IPS-NIHi11 (cell line): Measurements from ENCODE around the gene CCDC106.

ENCODE experiments used
- DNase-seq: peaks from one replicate; pipeline ENCODE4 v3.0.0; 2012; ENCODE audit warnings: mixed read lengths, low spot score

Gene CCDC106

DNA sequence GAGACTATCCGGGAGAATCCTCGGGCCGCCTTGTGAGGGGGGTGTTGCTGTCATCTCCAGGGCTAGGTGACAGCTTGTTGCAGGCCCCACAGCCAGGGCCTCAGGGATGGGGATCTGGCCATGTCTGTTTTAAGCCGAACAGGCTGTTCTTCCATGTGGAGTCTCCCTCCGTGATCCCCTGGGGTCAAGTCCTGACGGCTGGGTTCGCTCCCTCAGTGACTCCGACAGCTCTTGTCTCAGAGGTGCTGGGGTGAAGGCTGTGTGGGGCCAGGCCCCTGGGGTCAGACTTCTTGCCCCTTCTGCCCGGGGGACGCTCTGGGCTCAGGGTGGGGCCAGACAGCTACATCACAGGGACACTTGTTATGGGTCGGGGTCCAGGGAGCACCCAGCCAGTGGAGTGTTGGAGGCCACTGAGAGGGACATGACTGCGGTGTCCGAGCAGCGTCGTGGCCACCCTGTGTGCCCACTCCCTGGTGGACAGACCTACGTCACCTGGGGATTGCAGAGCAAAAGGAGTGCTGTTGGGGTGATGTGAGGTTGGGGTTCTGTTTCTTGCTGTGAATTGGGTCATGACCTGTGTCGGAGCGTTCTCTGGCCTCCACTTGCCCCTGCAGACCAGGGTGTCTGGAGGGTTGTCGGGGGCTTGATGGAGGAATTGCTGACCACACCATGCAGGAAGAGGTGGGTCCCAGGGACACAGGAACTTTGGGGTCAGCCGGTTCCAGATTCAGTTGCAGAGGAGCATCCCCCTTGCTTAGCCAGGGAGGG lies 48.5 kb downstream of the CCDC106 start:
- no peak for DNase-seq

- DNase-seq, result no peak
Measured at GRCh38 chr19:55697069-55697440, 49.0 kb downstream of the CCDC106 start.

DNA sequence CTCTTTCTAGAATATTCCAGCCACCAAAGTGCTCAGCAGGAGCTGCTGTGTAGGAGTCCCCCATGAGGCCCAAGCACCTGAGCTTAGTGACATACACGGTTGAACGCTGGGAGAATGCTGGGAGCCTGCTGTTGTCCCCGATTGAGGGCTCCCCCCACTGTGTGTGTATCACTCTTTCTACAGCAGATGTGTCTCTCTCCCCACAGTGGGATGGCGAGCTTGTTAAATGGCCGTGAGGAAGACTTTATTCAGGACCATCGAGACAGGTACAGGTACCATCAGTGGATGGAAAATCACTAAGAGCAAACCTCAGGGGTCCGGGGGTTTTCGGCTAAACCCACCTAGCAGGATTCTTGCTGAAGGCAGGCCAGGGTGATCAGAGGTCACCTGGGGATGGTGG lies 49.7 kb downstream of the CCDC106 start:
- no peak for DNase-seq

DNA sequence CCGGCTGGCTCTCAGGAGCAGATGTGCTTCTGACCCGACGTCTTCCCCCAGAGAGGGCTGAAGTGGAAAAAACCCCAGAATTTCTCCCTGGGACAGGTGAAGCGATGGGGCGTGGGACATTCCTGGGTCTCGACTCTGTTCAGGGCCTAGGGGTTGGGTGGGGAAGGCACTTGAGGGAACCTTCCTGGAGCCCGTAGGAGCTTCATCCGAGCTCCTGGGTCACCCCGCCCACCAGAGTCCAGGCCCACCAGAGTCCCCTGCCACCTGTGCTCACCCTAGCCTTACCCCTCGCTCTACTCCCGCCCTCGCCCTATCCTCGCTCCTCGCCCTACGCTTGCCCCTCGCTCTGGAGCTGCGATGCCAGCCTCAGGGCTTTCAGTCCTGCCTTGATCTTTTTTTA lies 50.2 kb downstream of the CCDC106 start:
- no peak for DNase-seq

DNA sequence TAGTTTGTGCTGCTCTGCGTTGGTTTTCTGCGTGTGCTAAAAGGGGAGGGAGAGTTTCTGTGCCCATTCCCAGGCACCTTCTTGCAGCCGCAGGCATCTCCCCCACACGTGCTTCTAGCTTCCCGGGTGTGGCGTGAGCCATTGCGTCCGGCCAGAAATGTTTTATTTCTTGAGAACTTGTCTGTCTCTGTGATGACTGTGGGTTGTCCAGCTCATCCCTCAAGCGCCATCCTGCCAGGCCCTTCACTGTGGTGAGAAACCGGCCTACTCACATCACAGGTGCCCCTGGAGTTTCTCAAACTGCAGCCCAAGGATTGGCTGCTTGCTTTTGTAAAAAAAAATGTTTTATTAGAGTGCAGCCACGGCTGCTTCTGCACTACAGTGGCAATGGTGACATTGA lies 51.2 kb downstream of the CCDC106 start:
- DNase-seq, result no peak

GRCh38 chr19:55700813-55701212 lies 52.8 kb downstream of the CCDC106 start:
- DNase-seq, result no peak

- no peak for DNase-seq
Measured at GRCh38 chr19:55702131-55702627, 54.2 kb downstream of the CCDC106 start.
